ENCODE measurements around the gene ABR. TPM values are rescaled to one million over a fixed set of nuclear protein-coding genes. Genes with fewer than 3 reads are reported as not detected.

ABR gene
- total RNA-seq, 1 donor from 2014 or later = 110 TPM

DNA sequence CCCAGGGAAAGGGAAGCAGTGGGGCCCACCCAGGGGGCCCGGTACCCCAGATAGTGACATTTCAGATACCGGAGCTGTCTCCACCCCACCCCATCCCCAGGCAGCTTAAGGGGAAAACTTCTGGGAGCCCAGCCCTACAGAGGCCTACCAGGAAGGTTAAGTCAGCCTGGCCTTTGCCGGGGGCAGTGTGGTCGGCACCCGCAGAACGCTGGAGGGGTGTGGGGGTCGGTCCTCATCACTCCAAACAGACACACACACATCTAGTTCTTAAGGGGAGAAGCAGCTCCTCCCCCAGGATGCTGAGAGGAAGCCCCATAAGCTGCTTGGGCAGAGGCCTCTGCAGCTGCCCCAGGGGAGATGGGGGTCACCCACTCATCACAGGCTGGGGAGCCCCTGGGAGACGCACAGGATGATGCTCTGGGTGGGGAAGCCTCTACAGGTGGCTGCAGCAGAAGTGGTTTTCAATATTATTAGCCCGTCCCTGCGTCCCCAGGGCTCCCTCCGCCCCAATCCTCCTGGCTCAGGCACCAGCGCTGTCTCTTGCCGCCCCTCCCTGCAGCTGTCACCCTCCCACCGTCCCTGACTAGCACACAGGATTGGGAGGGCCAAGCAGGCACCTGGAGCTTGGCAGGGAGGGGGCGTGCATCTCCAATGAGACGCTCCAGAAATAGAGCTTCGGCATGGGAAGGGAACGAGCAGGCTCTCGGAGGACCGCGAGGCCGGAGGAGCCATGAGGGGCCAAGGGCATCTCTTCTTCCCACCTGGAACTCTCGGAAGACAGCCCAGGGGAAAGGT lies 1.4 kb upstream of the ABR start:
- intact Hi-C loops (cut with DNase I) = no loop called here
- peak; percentile 6 for ATAC-seq
- DNase-seq (ENCODE audit: low spot score) = no peak

DNA sequence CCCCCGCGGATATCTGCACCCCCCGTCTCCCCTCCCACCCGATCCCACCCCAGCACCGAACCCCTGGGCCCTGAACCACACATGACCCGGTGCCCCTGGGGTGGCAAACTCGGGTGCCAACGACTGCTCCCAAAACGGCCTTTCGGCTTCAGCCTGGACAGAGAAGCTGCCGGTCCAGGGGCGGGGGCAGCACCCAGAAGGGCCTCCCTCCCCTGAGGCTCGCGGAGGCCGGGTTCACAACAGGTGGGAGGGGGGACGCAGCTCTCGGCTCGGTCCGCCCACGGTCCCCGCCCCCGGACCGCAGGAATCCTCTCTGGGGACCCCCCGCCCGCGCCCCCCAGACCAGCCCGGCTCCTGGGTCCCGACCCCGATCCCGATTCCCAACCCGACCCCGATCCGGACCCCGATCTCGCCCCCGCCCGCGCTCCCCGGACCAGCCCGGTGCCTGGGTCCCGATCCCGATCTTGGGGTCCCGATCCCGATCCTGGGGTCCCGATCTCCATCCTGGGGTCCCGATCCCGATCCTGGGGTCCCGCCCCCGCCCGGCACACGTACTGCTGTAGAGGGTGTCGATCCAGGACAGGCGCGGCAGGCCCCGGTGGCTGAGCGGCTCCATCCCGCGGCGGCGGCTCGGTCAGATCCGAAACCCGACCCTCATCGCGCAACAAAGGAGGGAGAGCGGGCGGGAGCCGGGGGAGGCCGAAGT lies 516 bp downstream of the ABR start:
- DNase-seq (ENCODE audit: low spot score) (peak; percentile 76), ATAC-seq (peak; percentile 33)
- intact Hi-C loops (cut with DNase I) = no loop called here

DNA sequence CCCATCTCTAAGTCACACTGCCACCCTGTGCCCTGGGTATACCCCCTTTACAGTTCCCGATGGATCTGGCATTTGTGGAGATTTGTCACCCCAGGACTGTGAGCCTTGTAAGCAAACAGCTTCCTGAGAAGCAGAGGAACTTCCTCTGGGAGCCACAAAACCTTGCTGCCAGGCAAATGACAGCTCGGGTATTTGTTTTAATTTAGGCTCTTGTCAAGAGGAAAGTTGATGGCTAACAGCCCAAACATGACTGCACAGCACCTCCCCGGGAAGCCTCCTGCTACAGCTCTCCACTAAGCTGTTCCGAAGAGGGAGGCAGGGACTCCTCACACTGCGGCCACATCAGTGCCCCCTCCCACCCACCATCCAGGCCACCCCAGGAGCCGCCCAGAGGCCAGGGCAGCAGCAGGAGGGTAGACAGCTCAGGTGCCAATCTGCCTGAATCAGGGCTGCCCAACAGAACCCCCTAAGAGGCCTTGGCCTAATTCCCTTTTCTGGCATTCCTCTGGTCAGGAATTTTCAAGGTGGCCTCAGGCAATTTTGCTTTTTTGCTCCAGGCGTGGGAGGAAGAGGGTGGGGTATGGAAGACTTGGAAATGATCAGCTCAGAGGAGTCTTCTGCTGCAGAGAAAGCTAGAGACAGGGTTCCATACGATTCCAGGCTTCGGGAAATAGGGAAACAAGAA lies 2.6 kb downstream of the ABR start:
- intact Hi-C loops (cut with DNase I) = no loop called here
- no peak for DNase-seq (ENCODE audit: low spot score)

DNA sequence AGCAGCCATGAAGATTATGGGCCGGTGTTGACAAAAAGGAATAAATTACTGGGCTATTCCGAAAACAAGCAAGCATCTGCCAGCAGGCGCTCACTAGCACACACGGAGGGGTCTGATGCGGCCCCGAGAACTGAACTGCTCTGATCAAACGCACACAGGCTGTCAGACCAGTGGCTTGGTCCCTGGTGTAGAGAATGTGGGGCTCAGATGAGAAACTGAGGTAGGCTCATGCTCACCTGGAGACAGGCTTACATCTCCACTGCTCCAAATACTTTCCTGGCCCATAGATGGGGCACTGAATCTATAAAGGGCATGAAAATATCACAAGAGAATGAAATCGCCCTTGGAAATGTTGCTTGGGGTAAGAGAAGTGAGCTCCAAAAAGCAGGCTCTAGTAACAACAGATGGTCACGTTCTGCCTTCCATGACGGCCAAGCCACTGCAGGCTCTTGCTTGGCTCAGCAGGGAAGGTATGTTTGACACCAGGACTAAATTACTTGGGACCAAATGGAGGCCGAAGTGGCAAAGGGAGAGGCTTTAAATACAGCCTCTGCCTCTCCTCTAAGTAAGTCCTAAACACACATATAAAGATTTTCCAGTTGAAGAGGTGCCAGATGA lies 5.4 kb downstream of the ABR start:
- intact Hi-C loops (cut with DNase I) = no loop called here
- no peak for DNase-seq (ENCODE audit: low spot score)
- ATAC-seq = peak; percentile 4

More for the DNA sequence above, 2.6 kb downstream of the ABR start:
- ATAC-seq = no peak

DNA sequence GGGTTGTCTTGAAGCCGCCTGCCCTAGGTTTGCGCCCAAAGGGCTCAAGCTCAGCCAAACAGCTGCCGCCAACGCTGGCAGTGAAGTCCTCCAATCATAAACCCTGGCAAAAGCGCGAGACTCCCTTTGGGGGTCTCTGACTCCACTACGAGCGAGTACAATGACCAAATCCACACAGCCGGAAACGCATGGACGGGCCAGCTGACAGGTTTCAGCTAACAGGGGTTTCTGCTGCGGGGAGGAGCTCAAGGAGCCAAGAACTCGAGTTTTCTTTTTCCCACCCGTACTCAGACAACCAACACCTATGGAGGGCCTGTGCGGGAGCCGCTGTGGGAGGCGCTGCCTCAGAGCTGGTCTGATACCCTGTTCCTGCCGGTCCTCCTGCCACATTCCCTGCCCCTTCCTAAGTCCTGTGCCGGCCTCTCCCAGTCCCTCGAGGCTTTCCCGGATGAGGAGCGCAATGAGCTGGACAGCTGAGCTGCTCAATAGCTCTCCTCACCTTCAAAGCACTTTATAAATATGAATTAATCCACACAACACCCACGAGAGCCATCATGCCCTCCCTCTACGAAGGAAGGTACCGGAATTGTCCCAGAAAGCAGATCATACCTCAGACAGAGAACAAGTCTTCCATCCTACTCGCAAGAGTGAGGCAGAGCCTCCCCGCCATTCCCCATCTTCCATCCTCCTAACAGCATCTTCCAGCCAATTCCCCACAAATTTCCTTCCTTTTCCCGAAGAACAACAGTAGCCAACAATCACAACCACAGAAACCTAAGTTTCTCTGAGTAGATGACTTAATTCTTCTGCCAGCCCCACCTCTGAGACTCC lies 6.1 kb downstream of the ABR start:
- intact Hi-C loops (cut with DNase I) = no loop called here
- no peak for DNase-seq (ENCODE audit: low spot score)
- ATAC-seq = peak; percentile 22

DNA sequence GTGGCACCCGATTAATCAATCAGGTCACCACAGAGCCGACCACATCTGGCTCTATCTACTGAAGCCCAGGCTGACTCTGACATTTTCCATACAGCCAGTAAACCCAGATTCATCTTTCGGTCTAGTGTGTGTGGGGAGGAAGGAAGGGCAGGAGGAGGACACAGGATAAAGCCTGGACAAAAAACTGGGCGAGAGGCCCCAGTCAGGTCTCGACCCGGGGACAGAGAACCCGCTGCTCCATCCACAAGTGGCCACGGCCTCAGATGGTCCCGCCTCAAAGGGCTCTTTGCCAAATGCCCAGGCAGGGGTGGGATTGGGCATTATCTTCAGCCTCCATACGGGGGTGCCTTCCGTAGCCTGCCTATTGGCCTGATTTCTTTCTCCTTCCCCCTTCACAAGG lies 7.8 kb downstream of the ABR start:
- DNase-seq (ENCODE audit: low spot score) (no peak), ATAC-seq (no peak)
- intact Hi-C loops (cut with DNase I) = no loop called here

DNA sequence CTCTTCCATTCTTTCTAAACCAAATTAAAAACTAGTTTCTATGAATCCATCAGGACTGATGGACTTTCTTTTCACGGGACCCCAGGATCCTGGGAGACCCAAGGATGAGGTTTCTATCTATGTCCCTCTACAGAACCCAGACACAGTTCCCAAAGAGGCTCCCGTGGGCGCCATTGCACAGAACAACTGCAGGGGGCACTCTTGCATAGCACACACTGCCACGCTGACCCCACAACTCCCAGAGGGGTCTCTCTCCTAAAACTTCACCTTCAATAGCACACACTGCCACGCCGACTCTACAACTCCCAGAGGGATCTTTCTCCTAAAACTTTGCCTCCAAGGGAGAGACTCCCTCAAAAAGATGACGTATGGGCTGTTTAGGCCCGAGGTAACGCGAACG lies 9.0 kb downstream of the ABR start:
- intact Hi-C loops (cut with DNase I) = no loop called here
- ATAC-seq (no peak), DNase-seq (ENCODE audit: low spot score) (no peak)

DNA sequence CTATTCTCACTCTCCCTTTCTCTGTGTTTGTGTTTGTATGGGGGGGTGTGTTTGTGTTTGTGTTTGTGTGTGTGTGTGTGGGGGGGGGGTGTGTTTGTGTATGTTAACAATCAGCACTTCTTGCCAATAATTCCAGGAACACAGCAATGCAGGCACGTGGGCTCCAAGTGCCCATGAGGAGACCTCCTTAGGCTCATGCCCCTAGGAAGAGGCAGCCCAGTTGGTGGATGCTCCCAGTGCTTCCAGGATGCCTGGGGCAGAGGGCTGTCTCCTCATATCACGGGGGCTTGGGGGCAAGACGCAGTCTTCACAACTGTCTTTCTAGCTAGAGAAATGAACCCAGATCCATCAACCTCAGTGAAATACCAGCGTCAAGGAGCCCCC lies 9.9 kb downstream of the ABR start:
- intact Hi-C loops (cut with DNase I) = no loop called here
- DNase-seq (ENCODE audit: low spot score) = no peak
- ATAC-seq = no peak

DNA sequence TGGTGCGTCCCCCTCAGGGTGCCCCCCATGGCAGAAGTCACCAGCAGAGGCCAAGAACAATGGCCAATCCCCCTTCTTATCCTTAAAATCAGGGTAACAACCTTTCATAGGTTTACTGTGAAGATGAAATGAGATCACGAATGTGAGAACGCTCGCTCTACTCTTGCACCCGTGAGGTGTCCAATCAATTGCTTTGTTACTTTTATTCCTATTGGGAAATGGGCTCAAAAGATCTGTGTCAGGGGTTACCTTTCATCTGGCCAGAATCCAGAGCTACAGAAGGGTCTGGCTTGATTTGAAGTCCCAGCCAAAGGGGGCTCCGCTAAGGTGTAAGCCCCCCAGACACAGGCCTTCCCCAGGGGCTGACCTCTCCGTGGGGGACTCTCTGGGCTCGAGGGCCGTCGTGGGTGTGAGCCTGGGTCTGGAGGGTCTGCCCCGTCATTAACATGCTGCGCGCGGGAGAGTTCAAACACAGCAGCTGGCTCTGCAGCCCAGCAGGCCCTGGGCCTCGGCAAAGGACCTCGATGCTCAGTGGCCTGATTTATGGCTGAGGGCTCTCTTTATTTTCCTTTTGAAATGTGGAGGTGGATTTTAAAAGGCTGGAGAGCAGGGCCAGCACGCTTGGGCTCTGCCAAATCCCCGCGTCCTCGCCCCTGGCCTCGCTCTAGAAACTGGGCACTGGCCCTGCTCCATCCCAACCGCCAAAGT lies 10.4 kb downstream of the ABR start:
- DNase-seq (ENCODE audit: low spot score) = no peak
- ATAC-seq = no peak
- intact Hi-C loops (cut with DNase I) = no loop called here

DNA sequence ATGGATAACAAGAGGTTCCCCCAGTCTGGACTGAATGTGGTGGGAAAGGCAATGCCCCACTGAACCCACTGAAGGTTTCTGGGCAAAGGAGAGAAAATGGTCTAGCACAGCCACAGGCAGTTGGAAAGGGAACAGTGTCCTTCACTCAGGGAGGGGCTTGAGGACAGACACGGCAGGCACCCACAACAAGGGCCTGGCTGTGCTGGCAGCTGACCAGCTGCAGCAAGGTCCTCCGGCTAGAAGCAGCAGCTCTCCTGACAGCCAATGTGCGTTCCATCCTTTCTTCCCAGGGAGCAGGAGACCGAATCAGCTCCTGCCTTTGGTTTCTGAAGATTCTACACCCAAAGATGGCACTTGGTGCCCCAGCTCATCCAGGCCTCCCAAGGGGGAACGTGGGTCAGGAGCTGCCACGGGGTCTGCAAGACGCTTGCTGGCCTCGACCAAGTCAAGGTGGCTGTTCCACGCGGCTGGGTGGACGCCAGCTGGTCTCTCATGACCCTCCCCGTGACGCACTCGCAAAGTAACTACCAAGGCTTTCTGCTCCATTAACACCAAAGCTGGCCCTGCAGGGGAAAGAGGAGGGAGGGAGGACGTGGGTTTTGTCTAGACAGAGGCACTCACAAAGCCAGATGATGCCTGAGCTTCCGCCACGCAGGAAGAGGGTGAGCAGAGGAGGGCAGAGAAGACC lies 11.1 kb downstream of the ABR start:
- no peak for ATAC-seq
- no peak for DNase-seq (ENCODE audit: low spot score)
- intact Hi-C loops (cut with DNase I) = no loop called here

DNA sequence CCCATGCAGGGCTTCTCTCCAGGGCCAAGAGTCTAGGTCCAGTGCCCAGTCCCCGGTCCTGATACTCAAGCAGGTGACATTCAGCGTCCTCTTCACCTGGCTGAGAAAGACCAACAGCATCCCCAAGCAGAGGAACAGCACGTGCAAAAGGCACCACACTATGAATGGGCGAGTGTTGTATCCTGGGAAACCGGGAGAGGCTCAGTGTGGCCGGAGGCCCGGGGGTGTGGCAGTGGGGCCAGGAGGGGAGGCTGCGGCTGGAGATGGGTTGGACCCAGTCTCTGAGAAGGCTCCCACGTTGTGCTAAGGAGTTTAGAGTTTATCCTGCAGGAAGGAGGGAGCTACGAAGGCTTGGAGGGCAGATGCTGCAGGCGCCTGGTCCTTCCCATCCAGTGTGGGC lies 13.5 kb downstream of the ABR start:
- DNase-seq (ENCODE audit: low spot score) (no peak), ATAC-seq (no peak)
- intact Hi-C loops (cut with DNase I) = no loop called here

DNA sequence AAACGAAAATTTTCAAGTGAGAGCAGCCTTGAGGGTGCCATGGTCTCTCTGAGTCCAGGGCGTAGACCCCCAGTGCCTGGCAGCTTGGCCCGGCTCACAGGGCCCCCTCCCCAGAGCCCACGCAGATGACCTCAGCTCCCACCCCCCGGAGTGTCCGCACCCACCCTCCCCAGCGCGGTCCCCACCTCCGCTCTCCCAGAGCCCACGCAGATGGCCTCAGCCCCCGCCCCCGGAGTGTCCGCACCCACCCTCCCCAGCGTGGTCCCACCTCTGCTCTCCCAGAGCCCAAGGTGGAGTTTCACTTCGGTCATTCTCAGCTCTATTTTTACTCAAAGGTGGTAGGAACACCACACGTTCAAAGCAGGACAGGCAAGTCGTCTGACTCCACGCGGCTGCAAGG lies 13.9 kb downstream of the ABR start:
- no peak for ATAC-seq
- no peak for DNase-seq (ENCODE audit: low spot score)
- intact Hi-C loops (cut with DNase I) = no loop called here

DNA sequence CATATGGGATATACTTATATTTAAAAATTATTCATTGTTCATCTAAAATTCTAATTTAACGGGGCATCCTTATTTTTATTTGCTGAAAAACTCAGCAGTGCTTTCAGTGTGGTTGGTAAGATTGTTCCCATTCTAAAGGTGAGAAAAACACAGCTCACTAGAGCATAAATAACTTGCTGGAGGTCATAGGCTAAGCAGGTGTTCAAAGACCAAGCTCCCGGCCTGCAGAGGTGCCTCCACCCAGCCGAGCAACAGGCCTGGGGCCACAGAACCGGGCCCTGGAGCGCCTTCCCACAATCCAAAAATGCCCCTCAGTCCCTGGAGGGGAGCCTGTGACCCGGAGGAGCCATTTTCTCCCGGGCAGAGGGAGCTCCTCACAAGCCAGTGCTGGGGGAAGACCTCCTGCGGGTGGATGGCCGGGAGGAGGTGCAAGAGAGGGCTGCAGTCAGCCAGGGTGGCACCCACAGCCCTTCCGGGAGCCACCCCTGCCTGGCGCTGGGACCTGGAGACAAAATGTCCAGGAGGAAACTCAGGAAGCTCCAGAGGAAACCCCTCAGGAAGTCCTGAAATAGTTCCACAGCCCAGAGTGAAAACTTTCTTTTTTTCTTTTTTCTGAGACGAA lies 14.7 kb downstream of the ABR start:
- no peak for ATAC-seq
- intact Hi-C loops (cut with DNase I) = no loop called here
- DNase-seq (ENCODE audit: low spot score) = no peak

DNA sequence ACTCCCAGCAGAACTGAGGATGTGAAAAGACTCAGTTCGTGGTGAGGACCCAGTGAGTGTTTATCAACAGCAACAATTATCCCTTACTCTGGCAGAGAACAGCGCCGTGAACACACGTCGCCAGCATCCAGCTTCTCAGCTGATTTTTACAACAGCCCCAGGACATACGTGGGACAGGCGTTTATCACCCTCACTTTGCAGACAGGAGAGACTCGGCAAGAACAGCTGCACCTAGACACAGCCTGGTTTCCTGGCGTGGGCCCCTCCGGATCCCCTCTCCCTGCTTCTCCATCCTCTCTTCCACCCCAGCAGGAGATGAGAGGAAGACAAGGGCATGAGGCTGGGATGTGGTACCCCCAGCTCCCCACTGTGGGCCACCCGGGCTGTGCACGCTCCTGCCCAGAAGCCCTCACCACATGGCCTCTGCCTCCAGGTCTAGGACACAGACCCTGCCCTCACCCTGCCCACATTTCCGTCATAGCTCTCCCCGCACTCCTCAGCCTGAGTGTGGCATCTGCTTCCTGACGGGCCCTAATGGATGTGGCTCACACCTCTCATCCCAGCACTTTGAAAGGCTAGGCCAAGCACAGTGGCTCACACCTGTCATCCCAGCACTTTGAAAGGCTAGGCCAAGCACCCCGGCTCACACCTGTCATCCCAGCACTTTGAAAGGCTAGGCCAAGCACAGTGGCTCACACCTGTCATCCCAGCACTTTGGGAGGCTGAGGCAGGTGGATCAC lies 17.5 kb downstream of the ABR start:
- DNase-seq (ENCODE audit: low spot score) (no peak), ATAC-seq (no peak)
- intact Hi-C loops (cut with DNase I) = no loop called here

DNA sequence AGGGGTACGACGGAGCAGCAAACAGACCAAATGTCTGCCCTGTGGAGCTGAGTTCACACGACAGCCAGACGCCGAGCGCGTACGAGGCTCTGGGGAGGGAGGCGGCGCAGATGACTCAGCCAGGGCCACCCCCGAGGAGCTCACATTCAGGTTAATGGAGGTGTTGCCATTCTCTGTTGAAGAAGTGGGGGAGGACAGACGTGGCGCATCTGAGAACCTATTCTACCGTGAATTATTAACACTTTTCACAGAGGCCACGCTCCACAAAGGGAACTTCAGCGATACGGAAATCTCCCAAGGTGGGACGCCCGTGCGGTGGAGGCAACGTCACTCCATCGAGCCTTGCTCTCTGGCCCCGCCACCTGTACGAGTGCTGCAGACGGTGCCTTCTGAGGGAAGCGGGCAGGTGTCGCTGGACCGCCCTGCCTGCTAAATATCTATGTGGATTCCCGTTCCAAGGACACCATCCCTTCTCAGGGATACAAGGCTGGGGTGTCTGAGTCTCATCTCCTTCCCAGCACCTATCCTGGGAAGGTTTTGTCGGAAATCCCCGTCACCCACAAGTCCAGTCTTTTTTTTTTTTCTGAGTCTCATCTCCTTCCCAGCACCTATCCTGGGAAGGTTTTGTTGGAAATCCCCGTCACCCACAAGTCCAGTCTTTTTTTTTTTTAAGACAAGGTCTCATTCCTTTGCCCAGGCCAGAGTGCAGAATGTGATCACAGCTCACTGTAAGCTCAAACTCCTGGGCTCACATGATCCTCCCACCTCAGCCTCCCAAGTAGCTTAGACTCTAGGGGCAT lies 19.0 kb downstream of the ABR start:
- no peak for ATAC-seq
- intact Hi-C loops (cut with DNase I) = no loop called here
- no peak for DNase-seq (ENCODE audit: low spot score)

Data from sciatic nerve (tissue), 2 donors.